A673 (cell line): ENCODE data around the gene RPS29.

Experiments used
- CTCF ChIP-seq: fragments of 300-800, 200-600 bp; sonication (generic); conservative IDR thresholded peaks from 2 replicates; pipeline ENCODE4 v1.5.1; 2017; ENCODE audit warnings: low read depth, mild to moderate bottlenecking, antibody characterized with exemption, low read length, moderate library complexity, mixed read lengths
- EZH2 ChIP-seq: fragments of 200-600 bp; sonication (generic); IDR thresholded peaks from 2 replicates; pipeline ENCODE4 v1.6.1; 2017; ENCODE audit warnings: borderline replicate concordance, low read depth, mild to moderate bottlenecking, mixed read lengths, antibody characterized with exemption, low read length; ENCODE audit not compliant: poor library complexity, severe bottlenecking

DNA sequence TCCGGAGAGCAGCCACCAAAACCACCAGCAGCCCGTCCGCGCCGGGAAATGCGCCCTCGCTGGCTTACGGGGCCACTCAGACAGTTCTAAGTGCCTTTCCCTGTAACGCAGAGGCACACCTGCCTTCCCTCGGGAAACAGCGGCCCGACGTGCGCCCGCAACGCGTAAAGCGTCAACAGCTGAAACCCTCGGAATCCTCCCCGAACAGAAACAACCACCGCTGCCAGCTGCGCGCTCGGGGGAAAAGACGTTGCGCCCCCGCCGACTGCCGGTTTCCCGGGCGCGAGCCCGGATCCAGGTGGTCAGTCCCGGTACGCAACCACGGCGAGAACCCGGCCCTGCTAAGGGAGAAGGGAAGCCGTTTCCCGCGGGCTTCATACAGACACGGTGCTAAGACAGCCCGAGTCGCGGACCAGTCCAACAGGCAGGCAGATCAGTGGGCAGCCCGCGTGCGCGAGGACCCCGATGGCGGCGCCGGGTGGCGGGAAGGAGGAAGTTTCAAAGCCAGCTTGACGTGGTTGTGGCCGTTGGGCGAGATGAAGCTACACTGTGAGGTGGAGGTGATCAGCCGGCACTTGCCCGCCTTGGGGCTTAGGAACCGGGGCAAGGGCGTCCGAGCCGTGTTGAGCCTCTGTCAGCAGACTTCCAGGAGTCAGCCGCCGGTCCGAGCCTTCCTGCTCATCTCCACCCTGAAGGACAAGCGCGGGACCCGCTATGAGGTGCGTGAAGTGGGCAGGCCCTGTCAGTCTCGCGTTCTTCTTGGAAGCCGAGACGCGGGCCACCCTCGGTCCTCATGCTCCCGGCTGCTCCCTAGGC, 12.5 kb upstream of the RPS29 start, which contains the start of gene LRR1:
- TF ChIP-seq CTCF = 0 out of 2 replicates have a peak, but pooled peaks have one; percentile 9
- TF ChIP-seq EZH2 = no peak
